Esophagus muscularis mucosa (tissue), 4 donors: ENCODE data around the gene KDM4F. TPM values are rescaled to one million over a fixed set of nuclear protein-coding genes. Genes with fewer than 3 reads are reported as not detected.
A peak's percentile ranks its signal among the peaks of the same experiment; 100 is the strongest.

ENCODE experiments used
- DNase-seq: peaks from one replicate; pipeline ENCODE4 v3.0.0-alpha.2; 2017; ENCODE audit errors: extremely low spot score
- H3K27ac ChIP-seq, 4 donors: fragments of 200-600 bp; sonication (generic); replicated peaks in 1 of 4; 1 replicate in 3 of 4; 2 replicates in 1 of 4; pipeline ENCODE4 v1.5.1; 2016 to 2019; ENCODE audit warnings: mild to moderate bottlenecking in 1 of 4
- H3K27me3 ChIP-seq, 4 donors: fragments of 200-600 bp; sonication (generic); one replicate each; pipeline versions ENCODE4 v1.5.1 to v1.6.0; 2016 to 2019
- H3K36me3 ChIP-seq, 4 donors: fragments of 200-600 bp; sonication (generic); one replicate each; pipeline ENCODE4 v1.5.1; 2016 to 2019
- H3K4me1 ChIP-seq, 4 donors: fragments of 200-600 bp; sonication (generic); one replicate each; pipeline ENCODE4 v1.5.1; 2016 to 2019
- H3K4me3 ChIP-seq, 4 donors: fragments of 200-600 bp; sonication (generic); 1 replicate in 2 of 4; 2 replicates in 2 of 4; pipeline ENCODE4 v1.5.1; 2016 to 2019; ENCODE audit warnings: mild to moderate bottlenecking in 4 of 4, moderate library complexity in 1 of 4
- H3K9me3 ChIP-seq, 4 donors: fragments of 200-600 bp; sonication (generic); 1 replicate in 3 of 4; 2 replicates in 1 of 4; pipeline ENCODE4 v1.5.1; 2016 to 2019
- EP300 ChIP-seq: sonication (generic); formaldehyde crosslinking; IDR thresholded peaks from one replicate; pipeline ENCODE4 v1.6.1; 2017; ENCODE audit warnings: antibody characterized with exemption
- POLR2A ChIP-seq: fragments of 450-650 bp; IDR thresholded peaks from one replicate; pipeline ENCODE4 v1.6.1; 2017; ENCODE audit warnings: antibody characterized with exemption, moderate library complexity, mild to moderate bottlenecking, low read depth
- POLR2AphosphoS5 ChIP-seq, 2 donors: sonication (generic); formaldehyde crosslinking; IDR thresholded peaks; one replicate each; pipeline ENCODE4 v1.6.1; 2017; ENCODE audit warnings: antibody characterized with exemption in 2 of 2
- WGBS: methylation state at CpG from one replicate; pipeline ENCODE4 v1.1.5; 2018; 5-methylcytosine and 5-hydroxymethylcytosine counted together
- intact Hi-C: fragments of 100-400 bp; cut with DNase I; formaldehyde crosslinking; loops from one replicate; pipeline ENCODE4 v1.15.1; 2023
- total RNA-seq, 4 donors: library from RNA; depleted of rRNA; stranded (reverse); fragments of >200 nt; gene quantifications; one replicate each; pipeline versions ENCODE4 v1.1.0 to v1.2.1, GENCODE V29; 2016
- TF ChIP-seq, protein P1 (sequence below), 3 experiments: fragments of 200-600 bp in 2 of 3; fragments of 450-650 bp in 1 of 3; sonication (generic) in 2 of 3; IDR thresholded peaks; one replicate each; pipeline ENCODE4 v1.5.1; 2017 to 2019; ENCODE audit warnings: antibody characterized with exemption in 3 of 3, mild to moderate bottlenecking in 2 of 3, moderate library complexity in 1 of 3

KDM4F gene
- total RNA-seq, 4 donors from 2014 or later = not detected

DNA sequence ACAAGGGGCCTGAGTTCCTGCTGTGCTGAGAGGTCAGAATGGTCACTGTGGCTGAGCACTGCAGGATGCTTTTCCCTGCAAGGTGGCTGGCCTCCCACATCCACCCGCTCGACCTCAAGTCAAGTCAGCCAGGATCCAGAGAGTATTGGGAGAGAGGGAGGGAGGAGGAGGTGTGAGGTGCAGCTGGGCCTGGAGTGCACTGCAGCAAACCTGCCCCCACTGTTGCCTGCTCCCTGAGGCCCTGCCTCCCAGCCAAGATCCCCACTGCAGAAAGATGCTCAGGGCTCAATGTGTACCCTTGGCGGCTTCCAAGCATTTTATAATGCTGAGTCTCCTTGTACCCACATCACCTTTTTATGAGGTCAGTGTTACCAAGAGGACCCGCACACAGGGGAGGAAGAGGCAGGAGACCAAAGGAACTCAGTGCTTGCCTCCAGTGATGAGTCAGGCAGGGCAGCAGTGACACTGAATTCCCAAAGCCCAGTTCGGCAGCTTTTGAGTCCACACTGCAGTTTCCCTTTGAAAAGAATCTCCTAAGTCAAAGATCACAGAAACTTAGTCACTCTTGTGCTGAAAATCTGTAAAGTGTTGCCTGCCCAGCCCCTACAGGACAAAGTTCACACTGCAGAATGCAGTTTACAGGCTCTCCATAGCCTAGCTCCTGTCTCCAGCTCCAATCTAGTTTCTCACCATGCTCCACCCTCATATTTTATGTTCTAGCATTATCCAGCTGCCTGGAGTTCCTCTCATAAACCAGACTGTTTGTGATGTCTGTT is 43.5 kb downstream of the KDM4F start:
- no peak overlapping the region for H3K27ac ChIP-seq
- no peaks in the 10 kb centered on the region for H3K27me3 ChIP-seq
- 60% methylated on average over 5 of the region's 5 CpGs for WGBS
- no peak overlapping the region for H3K4me3 ChIP-seq
- no peaks in the 10 kb centered on the region for H3K36me3 ChIP-seq
- peaks cover 21 to 50% (median 43%) of the 10 kb centered on the region in 4 donors for H3K4me1 ChIP-seq
- DNase-seq = no peak
- H3K9me3 ChIP-seq = no peaks in the 10 kb centered on the region
- TF ChIP-seq POLR2AphosphoS5 (IDR thresholded peaks at IDR 0.05) (no peak), POLR2A (no peak)
- TF ChIP-seq, protein P1, sequence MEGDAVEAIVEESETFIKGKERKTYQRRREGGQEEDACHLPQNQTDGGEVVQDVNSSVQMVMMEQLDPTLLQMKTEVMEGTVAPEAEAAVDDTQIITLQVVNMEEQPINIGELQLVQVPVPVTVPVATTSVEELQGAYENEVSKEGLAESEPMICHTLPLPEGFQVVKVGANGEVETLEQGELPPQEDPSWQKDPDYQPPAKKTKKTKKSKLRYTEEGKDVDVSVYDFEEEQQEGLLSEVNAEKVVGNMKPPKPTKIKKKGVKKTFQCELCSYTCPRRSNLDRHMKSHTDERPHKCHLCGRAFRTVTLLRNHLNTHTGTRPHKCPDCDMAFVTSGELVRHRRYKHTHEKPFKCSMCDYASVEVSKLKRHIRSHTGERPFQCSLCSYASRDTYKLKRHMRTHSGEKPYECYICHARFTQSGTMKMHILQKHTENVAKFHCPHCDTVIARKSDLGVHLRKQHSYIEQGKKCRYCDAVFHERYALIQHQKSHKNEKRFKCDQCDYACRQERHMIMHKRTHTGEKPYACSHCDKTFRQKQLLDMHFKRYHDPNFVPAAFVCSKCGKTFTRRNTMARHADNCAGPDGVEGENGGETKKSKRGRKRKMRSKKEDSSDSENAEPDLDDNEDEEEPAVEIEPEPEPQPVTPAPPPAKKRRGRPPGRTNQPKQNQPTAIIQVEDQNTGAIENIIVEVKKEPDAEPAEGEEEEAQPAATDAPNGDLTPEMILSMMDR (IDR thresholded peaks at IDR 0.05) = peak in 1 of 3 experiments; percentile 48
- intact Hi-C loops = loop anchor here (5.0 kb wide), 1 partner anchor 45 kb away; no protein-coding TSS in a partner anchor

DNA sequence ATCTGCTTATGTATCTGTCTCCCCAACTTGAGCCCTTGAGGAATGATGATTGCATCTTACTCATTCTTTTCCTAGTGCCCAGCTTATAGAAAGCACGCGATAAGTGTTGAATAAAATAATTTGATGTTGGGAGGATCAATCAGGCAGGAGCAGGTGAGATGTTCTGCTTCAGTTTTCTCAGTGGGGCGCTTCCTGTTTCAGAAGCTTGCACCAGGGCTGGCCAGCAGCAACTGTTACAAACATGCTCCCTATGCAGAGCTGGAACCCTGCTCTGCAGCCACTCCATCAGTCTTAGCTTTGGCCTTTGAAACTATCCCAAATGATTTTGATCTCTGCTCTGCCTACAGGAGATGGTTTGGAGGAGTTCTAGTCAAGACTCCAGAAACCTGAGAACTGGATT is 44.3 kb downstream of the KDM4F start:
- intact Hi-C loops = loop anchor here (5.0 kb wide), 1 partner anchor 44 kb away; no protein-coding TSS in a partner anchor
- Histone ChIP-seq H3K36me3 (no peaks in the 10 kb centered on the region), H3K27me3 (no peaks in the 10 kb centered on the region), H3K9me3 (no peaks in the 10 kb centered on the region), H3K4me1 (peaks cover 21 to 50% (median 41%) of the 10 kb centered on the region in 4 donors), H3K27ac (no peak overlapping the region), H3K4me3 (no peak overlapping the region)
- no peak for DNase-seq
- TF ChIP-seq, protein P1 (IDR thresholded peaks at IDR 0.05) = no peak
- TF ChIP-seq EP300 (no peak), POLR2A (no peak), POLR2AphosphoS5 (IDR thresholded peaks at IDR 0.05) (no peak)
- 92% methylated on average over 3 of the region's 3 CpGs for WGBS

DNA sequence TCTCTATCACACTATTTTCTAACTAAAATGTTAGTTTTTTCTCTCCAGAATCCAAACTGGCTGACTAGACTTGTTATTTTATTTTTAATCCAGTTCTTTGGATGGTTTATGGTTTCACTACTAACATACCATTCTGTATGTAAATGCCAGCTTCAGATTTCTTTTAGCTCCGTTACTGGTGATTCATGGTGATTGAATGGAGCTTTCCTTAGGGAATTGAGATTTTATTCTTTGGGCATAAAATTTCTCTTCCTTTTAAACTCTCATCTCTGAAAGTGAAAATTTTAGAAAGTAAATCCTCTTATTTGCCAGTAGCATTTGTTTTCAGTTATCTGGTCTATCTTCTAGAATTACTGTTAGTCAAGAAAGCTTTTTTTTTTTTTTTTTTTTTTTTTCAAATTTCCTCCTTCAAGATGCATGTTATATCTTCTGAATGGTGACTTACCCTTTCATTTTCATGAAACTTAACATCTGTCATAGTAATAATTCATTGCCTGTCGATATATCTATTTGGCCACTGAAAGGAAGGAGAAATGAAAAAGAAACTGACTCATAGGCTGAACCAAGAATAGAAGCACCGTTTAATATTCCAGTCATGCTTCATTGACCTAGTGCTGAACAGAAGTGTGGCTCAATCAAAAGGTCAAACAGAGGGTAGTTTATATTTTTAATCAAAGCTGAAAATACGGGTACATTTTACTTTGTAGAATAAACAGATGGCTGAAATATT is 46.8 kb downstream of the KDM4F start:
- peaks cover 14 to 33% (median 24%) of the 10 kb centered on the region in 4 donors for H3K4me1 ChIP-seq
- no peaks in the 10 kb centered on the region for H3K36me3 ChIP-seq
- H3K27me3 ChIP-seq = no peaks in the 10 kb centered on the region
- WGBS = 48% methylated on average over 4 of the region's 4 CpGs
- no peak overlapping the region for H3K27ac ChIP-seq
- intact Hi-C loops = no loop called here
- H3K4me3 ChIP-seq = no peak overlapping the region
- H3K9me3 ChIP-seq = no peaks in the 10 kb centered on the region
- DNase-seq = no peak
- TF ChIP-seq EP300 (no peak), POLR2A (no peak), POLR2AphosphoS5 (IDR thresholded peaks at IDR 0.05) (no peak)
- TF ChIP-seq, protein P1 (IDR thresholded peaks at IDR 0.05) = no peak

DNA sequence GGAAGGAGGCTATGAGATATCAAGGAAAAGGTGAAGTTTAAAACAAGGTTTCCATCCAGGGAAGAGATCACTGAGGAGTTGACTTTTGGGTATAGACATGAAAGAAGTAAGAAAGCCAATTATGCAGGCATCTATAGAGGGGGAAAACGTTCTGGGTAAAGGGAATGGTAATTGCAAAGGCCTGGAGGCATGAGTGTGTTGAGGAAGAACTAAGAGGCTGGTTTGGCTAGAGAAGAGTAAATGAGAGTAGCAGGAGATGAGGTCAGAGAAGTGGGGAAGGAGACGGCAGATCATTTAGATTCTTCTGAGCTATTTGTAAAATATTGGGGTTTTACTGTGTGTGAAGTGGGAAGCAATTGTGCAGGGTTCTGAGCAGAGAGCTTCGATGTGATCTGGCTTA is 48.0 kb downstream of the KDM4F start:
- Histone ChIP-seq H3K4me1 (peaks cover 7 to 21% (median 12%) of the 10 kb centered on the region in 4 donors), H3K27ac (no peak overlapping the region), H3K4me3 (no peak overlapping the region), H3K36me3 (peaks cover 0 to 1% (median 0%) of the 10 kb centered on the region in 4 donors), H3K27me3 (no peaks in the 10 kb centered on the region), H3K9me3 (no peaks in the 10 kb centered on the region)
- no peak for TF ChIP-seq EP300
- TF ChIP-seq, protein P1 (IDR thresholded peaks at IDR 0.05) = no peak
- no peak for TF ChIP-seq POLR2AphosphoS5 (IDR thresholded peaks at IDR 0.05)
- TF ChIP-seq POLR2A = no peak
- 75% methylated on average over 3 of the region's 3 CpGs for WGBS
- DNase-seq = no peak
- intact Hi-C loops = no loop called here
